GM20000 (cell line): ENCODE data around the gene CTDSP2.
"Not testable (repeated sequence)": the region's sequence is repeated elsewhere in the genome, so short reads cannot be mapped to it uniquely, and the experiment has no call there.

Experiments
- DNase-seq: peaks from one replicate; pipeline ENCODE4 v3.0.0; 2012; ENCODE audit warnings: low spot score
- TF ChIP-seq, protein P1 (sequence below): IDR thresholded peaks from 2 replicates; pipeline ENCODE4 v1.5.1; 2012; ENCODE audit warnings: mild to moderate bottlenecking, control low read depth; ENCODE audit errors: extremely low read depth, missing control alignments

Gene CTDSP2

GRCh38 chr12:57891542-57892228, 45.2 kb upstream of the CTDSP2 start:
- TF ChIP-seq, protein P1, sequence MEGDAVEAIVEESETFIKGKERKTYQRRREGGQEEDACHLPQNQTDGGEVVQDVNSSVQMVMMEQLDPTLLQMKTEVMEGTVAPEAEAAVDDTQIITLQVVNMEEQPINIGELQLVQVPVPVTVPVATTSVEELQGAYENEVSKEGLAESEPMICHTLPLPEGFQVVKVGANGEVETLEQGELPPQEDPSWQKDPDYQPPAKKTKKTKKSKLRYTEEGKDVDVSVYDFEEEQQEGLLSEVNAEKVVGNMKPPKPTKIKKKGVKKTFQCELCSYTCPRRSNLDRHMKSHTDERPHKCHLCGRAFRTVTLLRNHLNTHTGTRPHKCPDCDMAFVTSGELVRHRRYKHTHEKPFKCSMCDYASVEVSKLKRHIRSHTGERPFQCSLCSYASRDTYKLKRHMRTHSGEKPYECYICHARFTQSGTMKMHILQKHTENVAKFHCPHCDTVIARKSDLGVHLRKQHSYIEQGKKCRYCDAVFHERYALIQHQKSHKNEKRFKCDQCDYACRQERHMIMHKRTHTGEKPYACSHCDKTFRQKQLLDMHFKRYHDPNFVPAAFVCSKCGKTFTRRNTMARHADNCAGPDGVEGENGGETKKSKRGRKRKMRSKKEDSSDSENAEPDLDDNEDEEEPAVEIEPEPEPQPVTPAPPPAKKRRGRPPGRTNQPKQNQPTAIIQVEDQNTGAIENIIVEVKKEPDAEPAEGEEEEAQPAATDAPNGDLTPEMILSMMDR, result no peak
- no peak for DNase-seq

DNA sequence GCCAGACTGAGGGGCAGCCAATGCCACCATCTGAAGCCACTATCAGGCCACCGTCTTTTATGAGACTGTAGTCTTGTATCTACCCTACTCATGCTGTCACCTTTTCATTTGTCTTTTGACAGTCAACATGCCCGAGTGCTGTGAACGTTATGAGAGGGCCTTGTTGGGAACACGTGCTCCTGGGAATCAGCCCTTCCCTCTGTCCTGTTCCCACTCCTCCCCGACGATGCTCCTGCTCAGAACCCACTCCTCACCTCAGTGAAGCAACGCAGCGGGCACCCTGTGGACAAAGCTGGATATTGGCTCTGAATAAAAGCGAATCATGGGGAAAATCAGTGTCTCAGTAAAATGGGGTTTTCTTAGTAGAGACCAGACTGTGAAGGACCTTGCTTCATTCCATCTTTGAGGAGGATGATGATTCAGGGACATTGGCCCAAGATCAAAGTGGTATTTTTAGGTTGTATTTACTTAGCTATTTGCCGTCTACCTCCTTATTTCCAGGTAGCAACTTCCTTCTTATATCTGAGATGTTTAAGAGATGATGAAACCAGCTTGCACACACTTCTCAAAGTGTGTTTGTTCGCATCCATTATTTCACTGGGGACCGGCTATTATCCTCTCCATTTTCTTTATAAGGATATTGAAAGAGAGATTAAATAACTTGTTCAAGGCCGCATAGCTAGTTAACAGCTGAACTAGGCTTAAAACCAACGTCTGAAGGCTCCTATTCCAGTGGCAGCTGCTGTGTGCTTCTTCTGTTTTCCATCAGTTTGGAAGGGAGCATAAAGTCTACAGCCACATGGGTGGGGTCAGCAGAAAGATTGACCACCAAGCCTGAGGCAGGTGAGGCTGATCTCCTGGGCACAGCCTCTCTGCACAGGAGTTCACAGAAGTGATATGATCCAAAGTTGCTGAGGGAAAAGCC, 43.9 kb upstream of the CTDSP2 start:
- TF ChIP-seq, protein P1, result no peak
- no peak for DNase-seq

DNA sequence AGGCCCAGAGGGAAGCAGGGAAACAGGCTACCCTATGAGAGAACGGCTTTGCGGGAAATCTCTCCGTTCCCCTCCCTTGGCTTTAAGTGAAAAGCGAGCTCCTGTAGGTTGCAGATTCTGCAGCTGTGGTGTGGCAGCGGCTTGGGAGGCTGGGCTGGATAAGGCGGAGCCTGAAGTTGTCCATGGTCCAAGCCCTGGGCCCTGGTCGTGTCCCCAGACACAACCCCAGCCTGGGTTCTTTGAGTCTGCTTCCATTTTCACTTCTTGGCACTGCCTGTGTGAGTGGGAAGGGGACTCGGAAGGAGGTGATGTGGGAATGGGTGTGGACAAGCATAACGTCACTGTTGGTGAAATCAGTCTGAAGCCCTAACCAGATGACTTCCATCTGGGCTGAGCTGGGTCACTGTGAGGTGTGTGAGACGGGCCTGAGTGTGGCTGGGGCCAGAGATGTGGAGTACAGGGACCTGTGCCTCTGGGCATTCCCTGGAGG, 43.0 kb upstream of the CTDSP2 start:
- TF ChIP-seq, protein P1, result no peak

GRCh38 chr12:57888409-57889157, 42.1 kb upstream of the CTDSP2 start:
- DNase-seq, result no peak
- TF ChIP-seq, protein P1, result no peak

More for the DNA sequence above, 43.0 kb upstream of the CTDSP2 start:
- no peak for DNase-seq

GRCh38 chr12:57887631-57888408, 41.3 kb upstream of the CTDSP2 start:
- DNase-seq, result no peak
- TF ChIP-seq, protein P1, result no peak

- DNase-seq, result not testable (repeated sequence)
These were observed 40.4 kb upstream of the CTDSP2 start for GRCh38 chr12:57886964-57887363.

DNA sequence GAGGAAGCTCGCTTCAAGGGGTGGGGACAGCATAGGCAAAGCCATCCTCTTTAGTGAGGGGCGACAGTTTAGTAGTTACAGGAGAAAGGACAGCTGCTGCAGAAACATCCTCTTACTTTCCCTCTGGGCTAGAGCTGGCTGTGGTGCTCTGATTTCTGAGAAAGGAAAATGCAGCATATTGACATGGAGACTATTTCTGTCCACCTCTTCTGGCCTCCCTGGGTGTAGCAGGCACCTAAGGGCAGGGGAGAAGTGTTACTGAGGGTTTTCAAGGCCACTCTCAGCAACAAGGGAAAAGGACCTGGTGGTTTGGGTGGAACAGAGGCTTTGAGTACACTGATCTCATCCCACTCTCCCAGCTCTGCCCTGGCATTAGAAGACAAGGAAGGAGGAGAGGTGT, 40.0 kb upstream of the CTDSP2 start:
- TF ChIP-seq, protein P1, result no peak
- DNase-seq, result no peak
